LHCN-M2 (cell line): ENCODE results near the gene ERF. TPM values are rescaled to one million over a fixed set of nuclear protein-coding genes. Genes with fewer than 3 reads are reported as not detected.

Experiments
- total RNA-seq: library from RNA; depleted of rRNA; stranded (reverse); fragments of >200 nt; gene quantifications from 2 replicates; pipeline ENCODE4 v1.2.3, GENCODE V29; 2014; rRNA removed

Gene ERF
- total RNA-seq, 1 experiment from 2014 or later: 56.2 TPM

Other genes with a start within 250 kb of the ERF start
- 0.06 TPM in 2 replicates for gene GRIK5, start 184.9 kb downstream of the ERF start, total RNA-seq
- gene ZNF574, start 179.0 kb downstream of the ERF start, total RNA-seq: 23.3 and 26.2 TPM in 2 replicates
- gene POU2F2, start 122.7 kb downstream of the ERF start, total RNA-seq: 0.06 TPM in 1 of 2 replicates, not detected in the other
- gene DEDD2, start 37.5 kb downstream of the ERF start, total RNA-seq: 26.2 and 27.2 TPM in 2 replicates
- gene ZNF526, start 34.8 kb downstream of the ERF start, total RNA-seq: 7.2 and 7.8 TPM in 2 replicates
- 32.5 and 33.7 TPM in 2 replicates for gene GSK3A, start 12.5 kb downstream of the ERF start, total RNA-seq
- gene CIC, start 14.1 kb upstream of the ERF start, total RNA-seq: 28.6 and 30.5 TPM in 2 replicates
- gene PRR19, start 47.0 kb upstream of the ERF start, total RNA-seq: 2.2 and 2.3 TPM in 2 replicates
- gene PAFAH1B3, start 47.5 kb upstream of the ERF start, total RNA-seq: 85.3 and 99.0 TPM in 2 replicates
- 1.7 TPM in 1 of 2 replicates, not detected in the other for gene TMEM145, start 58.2 kb upstream of the ERF start, total RNA-seq
- gene MEGF8, start 70.5 kb upstream of the ERF start, total RNA-seq: 19.6 and 20.2 TPM in 2 replicates
- not detected in 2 replicates for gene CNFN, start 135.2 kb upstream of the ERF start, total RNA-seq
- gene LIPE, start 172.3 kb upstream of the ERF start, total RNA-seq: 2.8 and 3.6 TPM in 2 replicates
- gene CXCL17, start 187.8 kb upstream of the ERF start, total RNA-seq: not detected in 2 replicates